HG03025 (cell line): ENCODE measurements around the gene APOC3.

Experiments used
- ATAC-seq: cut with Tn5 transposase; IDR thresholded peaks from one replicate; pipeline ENCODE4 v1.9.1; 2021; ENCODE audit warnings: mild to moderate bottlenecking, moderate library complexity; ENCODE audit not compliant: unreplicated experiment, low FRiP score

Gene APOC3

DNA sequence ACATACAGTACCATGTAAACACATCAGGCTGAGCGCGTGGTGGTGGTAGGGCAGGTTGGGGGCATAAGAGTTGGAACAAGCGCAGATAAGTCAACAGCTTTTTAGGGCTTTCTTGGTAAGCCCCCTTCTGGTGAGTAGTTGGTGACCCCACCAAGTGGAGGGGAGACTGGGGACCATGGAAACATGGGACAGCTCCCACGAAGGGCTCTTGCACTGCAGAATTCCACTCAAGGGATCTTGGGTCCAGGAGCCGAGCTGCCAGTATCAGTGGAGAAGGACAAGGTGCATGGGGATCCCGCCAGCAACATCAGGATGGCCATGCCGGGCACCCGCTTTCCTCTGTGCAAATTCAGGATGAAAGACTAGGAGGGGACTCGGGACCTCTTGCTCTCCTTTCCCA, 14.0 kb downstream of the APOC3 start:
- ATAC-seq, result no peak

DNA sequence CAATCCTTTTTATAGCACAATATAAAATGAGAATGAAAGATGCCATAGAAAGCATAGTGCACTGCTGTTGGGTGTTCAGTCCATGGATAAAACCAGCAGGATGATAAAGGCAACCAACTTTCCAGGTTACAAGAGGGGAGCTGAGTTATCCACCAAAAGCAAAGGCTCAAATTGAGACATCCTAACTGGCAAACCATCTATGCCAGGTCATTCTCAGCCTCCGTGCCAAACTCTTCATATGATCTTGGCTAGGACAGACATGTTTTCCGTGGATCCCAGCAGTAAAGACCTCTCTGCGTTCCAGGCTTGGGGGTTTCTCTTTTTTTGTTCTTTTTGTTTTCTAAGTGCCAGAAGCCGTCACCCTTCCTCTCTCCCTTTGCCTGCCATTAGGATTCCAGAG, 15.0 kb downstream of the APOC3 start:
- ATAC-seq, result no peak

DNA sequence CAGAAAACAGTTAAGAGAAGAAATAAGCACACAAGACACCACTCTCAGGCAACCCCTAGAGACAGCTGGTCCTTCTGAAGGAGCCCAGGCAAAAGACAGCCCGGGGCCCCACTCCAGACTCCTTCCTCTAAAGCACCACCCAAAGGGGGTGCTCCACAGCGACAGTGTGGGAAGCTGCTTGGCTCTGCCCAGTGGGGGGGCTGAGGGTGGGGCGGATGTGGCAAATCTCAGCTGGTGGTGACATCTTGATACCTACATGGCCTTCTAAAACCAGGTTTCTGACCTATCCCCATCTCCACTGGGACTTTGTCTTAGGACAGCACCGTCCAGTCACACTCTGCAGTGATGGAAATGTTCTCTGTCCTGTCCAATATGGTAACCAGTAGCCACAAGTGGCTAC, 17.9 kb downstream of the APOC3 start:
- no peak for ATAC-seq

DNA sequence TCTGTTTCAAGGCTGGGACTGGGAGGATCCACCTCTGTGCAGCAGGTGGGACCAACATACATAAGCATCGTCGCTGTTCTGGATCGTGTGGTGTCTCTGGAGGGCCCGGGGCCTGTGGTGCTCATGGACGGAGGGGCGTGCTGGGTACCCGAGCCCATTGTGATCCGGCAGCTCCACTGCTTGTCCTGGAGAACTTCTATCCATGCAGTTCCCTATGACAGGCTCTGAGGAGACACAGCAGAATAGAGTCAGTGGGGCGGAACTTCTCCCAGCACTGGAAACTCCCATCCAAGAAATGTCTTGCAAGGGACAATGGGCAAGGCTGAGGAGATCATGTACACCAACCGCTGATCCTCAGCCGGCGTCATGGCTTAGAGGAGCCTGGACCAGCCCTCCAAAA, 19.4 kb downstream of the APOC3 start:
- no peak for ATAC-seq

DNA sequence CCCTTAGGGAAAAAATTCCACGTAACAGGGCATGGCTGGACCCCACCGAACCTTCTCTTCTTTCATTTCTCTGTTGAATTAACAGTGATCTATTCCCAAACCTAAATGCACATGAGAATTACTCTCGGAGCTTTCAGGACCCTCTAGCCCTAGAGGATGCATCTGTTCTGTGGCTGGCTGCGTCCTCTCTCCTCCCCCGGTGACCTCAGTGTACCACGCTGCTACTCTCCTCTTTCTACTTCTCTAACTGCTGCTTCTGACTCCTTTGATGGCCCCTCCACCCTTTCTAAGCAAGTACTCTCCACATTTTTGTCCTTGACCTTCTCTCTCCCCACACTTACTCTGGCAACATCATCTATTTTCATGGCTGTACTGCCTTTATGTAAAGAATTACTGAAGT, 19.8 kb downstream of the APOC3 start:
- ATAC-seq, result no peak

DNA sequence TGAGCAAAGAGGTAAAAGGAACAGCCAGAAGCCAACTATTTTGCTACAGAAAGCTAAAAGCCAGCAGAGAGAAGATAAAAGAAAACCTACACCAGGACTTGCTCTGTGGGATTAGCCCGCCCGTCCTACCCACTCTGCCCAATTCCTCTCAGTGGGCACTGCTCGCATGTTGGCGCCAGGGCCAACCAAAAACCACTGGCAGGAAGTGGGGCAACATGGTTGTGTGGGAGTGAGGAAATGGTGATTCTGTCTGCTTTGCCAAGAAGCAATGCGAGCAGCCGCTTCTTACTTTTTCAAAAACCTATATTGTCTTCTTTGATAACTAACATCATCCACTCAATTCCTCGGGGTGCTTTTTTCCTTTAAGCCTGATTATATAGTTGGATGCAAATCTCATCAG, 21.9 kb downstream of the APOC3 start:
- no peak for ATAC-seq

DNA sequence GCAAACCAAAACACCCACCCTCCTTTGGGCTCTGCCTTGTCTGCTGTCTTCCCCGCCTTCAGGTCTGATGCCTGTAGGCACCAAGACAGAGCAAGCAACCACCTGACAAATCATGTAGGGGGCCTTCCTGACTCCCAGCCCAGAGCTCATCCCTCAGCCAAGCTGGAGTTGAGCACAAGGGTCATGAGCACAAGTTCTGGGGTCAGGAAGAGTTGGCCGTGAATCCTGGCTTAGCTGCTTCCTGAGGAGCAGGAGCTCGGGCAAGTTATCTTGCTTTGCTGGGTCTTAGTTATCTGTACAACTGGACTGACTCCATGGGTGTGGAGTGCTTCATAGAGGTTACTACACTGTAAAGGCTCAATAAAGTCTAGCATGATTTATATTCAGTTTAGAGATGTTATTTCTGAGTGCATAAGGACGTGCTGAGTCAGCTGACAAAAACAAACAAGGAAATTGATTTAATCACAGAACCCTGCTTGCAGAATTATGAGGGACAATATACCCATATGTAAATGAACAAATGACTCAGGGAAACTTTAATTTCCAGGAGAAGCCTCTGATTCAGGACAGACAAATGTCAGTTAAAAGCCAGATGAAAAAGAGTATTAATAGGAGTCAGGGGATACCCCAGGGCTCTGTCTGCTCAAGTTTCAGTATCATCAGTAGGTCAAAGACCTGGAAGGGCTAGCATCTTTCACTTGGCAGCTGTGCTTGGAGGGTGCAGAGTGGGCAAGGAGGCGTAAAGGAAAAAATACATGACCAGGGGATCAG, 22.7 kb downstream of the APOC3 start:
- no peak for ATAC-seq

DNA sequence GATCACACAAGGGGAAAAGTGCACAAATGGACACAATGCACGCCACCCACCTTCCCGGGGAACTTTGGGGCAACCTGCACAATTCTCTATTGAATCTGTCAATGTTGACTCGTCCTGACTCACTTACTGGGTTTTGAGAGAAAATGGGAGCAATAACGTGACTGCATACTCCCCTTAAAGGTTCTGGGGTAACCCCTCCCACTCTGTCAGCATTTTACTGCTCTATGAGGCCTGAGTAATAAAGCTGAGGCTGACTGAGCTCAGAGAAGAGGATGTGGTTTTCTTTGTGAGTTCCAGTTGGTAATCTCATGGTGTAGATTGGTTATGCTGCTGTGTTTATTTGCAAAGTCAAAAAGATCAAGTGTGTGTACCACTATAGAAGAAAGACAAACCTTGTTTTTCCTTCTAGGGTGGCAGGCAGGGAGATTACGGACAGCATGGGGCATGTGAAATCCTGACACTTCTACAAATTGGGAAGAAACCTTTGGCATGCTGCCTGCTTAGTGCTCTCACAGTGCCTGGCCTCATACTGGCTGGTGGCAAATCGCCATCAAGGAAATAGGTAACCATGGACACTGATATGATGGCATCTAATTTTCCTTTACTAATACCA, 23.9 kb downstream of the APOC3 start:
- peak; percentile 84 for ATAC-seq

DNA sequence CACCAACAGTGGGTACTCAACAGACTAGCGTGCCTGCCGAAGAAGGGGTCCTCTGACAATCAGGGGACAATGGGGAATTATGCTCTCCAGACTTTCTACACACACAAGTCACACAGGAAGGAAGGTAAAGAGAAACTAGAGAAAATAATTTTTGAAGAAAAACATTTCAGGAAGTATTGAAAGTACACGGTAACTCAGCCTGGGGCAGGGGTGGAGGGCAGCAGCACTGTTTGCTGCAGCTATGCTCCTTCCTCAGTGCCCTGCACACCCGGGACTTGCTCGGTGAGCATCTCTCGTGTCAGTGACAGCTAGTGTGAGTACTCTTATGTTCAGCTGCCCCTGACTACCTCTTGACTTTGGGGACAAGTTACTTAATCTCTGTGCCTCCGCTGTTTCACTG, 25.7 kb downstream of the APOC3 start:
- ATAC-seq, result no peak

DNA sequence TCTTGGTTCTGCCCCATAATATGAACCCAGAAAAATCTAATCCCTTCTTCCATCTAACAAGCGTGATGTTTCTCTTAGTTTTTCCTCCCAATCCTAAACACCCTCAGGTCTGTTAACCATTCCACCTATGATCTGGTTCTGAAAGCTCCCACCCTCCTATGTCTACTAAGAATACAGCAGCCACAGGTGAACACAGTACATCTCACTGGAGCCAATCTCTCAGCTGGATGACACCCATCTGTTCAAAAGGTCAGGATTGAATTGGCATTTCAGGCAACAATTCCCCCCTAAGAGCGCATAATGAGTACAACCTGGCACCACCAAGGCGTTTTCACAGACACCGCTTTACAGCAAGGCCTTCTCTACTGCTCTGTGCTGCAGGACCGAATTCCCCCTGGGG, 26.7 kb downstream of the APOC3 start:
- no peak for ATAC-seq

DNA sequence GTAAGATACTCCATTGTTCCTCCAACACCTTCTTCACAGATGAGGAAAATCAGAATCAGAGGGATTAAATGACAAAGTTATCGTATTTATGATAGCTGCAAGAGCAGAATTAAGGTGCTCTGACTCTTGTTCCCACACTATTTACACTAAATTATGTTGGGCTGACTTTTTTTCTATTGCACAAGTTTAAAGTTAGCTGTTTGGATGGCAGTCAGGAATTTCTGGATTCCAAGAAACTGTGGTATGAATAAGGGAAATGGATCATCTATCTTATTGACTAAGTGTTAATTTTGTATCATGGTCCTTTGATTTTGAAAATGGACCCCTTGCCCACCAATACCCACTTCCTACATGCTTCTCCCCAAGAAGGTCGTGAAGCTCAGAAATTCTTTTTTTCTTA, 27.6 kb downstream of the APOC3 start:
- ATAC-seq, result no peak

DNA sequence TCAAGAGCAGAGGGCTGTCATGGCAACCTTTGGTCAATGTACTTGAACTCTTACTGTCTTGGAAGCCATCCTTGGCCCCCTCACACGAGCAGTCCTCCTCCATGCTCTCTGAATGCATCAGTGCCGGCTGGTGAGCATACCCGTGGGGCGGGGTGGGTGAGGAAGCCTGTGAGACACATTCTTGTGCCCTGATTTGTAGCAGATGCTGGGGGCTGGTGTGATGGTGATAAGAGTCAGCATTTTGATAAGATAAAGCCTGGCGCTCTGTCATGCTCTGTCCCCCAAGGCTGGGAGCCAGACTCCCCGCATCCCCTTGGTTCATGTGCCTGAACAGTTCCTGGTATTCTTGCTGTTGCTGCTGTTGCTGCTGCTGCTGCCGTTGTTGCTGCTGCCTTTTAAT, 28.2 kb downstream of the APOC3 start:
- ATAC-seq, result no peak

DNA sequence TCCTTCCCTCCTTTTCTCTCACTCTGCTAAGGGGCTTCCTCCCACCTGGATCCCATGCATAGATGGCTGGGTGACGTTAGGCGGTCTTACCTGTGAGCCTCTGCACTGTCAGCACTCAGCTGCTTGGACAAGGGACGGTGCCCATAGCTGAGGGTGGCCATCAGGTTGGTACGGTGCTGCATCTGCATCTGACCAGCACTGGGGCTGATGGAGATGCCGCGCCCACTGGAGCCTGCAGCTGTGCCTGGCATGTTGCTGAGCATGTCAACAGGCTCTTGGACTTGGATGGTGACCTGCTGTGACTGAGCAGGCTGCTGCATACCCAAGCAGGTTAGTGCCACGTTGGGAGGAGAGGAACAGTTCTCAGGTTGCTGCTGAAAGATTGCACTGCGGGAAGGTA, 29.5 kb downstream of the APOC3 start:
- ATAC-seq, result no peak

DNA sequence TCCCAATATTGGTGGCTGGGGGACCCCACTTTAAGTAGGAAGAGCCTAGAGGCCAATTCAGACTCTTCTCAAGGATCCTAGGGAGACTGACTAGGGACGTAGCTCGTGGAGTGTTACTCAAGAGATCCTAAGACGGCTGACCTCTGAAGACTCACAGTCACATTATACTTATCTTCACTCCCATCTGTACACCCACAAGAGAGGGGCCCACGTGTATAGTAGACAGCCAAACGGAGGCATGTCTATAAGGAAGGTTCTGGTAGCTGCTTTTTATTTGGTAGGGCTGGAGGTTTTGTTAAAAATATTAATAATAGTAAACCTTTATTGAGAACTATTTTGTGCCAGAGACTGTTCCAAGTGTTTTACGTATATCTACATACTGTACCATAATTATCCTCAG, 30.6 kb downstream of the APOC3 start:
- ATAC-seq, result no peak

DNA sequence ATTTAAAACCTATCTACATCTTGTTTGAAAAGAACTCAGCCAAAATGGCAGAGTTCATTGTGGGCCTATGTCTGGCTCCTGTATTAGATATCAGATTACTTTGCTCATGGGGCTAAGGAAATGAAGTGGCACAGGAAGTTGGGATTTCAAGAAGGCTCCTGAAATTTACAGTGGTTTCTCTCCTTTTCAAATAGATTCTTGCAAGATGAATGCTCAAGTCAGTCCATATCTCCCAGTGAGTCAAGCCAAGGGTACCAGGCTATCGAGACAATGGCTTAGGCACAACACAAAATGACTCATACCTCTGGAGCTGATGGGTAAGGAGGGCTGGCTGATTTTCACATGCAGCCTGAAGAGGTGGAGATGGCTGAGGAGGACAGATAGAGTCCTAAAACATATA, 31.8 kb downstream of the APOC3 start:
- ATAC-seq, result no peak

DNA sequence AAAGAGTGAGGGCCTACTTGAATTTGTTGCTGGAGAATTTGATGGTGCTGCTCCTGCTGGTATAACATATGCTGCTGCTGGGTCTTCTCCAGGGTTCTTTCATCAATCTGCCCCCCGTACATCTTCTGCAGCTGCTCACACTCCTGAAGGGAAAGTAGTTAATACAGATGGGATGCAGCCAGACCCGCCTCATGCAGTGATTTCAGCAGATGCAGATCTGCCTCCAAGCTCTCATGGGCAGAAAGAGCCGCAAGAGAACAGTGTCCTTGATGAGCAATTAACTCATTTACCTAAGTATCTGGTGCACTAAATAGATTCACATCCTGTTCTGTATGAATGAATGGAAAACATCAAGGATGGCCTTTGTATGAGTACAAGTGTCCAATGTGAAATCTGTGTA, 32.5 kb downstream of the APOC3 start:
- ATAC-seq, result no peak

DNA sequence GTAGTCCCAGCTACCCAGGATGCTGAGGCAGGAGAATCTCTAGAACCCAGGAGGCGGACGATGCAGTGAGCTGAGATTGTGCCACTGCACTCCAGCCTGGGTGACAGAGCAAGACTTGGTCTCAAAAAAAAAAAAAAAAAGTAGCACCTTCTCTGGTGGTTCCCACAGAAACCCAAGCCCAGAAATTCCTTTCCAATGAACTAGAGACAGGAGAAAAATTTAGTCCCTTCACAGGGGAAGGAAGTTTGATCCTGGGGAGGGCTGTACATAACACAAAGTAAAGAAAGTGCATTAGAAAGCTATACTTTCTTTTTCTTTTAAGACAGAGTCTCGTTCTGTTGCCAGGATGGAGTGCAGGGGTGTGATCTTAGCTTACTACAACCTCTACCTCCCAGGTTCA, 33.2 kb downstream of the APOC3 start:
- no peak for ATAC-seq

DNA sequence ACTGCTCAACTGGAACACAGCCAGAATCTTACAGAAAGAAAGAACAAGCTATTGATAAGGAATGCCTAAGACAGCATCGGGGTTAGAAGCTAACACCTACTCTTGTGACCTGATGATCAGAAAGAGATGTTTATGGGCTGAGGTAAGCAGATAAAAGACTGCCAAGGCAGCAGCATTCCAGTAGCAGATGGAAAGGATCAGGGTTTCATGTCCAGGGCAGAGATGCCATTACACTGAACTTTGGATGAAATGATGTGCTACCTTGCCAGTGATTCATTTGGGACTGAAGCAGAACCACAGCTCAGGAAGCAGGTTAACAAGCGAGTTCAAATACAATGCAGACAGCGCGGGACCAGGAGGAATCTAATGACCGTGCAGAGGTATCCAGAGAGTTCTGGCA, 34.8 kb downstream of the APOC3 start:
- no peak for ATAC-seq

DNA sequence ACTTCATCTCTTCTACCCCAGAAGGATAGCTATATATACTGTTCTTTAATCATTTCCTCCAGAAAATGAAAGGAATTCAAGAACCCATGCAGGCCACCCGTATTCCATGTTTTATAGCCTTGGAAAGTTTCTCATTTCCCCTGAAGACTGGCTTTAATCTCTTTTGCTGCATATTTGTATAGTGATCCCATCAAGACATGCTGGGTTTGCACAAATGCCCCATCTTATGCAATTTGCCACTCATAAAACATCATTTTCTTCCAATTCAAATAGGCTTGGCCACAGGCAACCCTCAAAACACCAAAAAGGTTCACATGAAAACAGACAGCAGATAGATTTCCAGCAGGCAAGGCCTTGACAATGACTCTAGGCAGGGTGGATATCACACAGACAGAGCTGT, 36.0 kb downstream of the APOC3 start:
- no peak for ATAC-seq

DNA sequence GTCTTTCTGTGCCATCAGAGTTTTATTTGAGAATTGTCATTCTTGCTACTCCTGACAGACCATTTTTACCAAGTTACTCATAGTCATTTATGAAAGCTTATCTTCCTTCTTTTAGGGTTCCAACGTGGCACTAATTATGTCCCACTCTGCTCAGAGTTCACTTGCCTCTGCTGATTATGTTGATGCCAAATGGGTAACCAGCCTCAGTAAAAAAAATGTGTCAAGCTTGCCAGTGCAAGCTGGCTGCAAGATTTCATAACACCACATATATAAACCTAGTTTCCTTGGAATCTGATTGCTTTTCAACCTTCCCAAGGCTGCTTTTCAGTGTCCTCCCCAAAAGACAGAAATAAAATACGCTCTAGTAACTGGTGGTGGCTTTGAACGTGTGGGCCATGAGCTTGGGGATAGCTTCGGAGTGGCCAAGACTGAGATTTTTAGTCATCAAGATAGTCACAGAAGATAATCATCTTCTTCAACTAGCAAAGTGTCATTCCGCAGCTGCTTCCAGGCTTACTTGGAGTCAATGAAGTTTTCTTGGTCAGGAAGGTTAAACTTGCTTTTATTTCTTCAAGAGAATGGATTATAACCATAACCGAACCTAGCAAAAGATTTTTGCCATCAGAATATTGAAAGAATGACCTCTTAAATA, 37.2 kb downstream of the APOC3 start:
- ATAC-seq, result no peak

DNA sequence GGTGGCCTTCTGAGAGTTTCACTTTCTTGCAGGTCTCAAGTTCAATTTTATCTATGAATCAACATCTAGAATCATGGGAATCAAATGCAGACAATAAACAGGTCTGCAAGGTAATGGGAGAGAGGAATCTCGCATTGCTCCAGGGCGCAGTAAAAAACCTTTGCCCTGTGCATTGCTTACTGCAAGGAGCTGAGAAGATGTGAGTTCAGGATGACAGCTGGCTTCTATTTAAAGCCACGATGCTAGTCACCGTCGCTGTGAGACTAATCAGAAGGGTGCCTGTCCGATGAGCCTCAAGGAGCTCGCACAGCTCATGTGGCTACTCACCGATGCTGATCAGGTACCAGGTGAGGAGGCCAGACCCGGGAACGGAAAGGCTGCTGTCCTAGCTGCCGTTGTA, 37.9 kb downstream of the APOC3 start:
- no peak for ATAC-seq

DNA sequence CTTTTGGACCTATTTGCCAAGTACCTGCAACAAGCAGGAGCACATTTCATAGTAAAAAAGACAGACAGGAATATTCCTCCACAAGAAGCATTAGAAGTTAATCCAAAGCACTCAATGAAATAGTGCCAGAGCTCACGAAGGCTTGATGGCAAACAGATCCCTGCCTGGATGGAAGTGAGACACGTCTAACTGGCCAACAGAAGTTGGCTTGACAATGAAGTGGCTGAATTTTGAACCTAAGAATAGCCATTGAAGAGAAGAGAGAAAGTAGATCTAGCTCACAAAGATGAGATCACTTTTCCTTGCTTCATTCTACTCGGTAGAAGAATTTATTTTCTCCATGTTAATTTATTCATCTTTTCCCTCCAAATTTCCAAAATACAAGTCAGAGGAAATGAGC, 38.4 kb downstream of the APOC3 start:
- ATAC-seq, result no peak
